NCI-H69 (cell line): ENCODE data around the gene WSB1.
"Not testable (repeated sequence)": the region's sequence is repeated elsewhere in the genome, so short reads cannot be mapped to it uniquely, and the experiment has no call there.

Experiments
- DNase-seq: peaks from one replicate; lab custom pipeline; 2025; lab: John Stamatoyannopoulos, UW

The WSB1 gene

GRCh38 chr17:27293898-27294688 is at the start of gene WSB1:
WSB1 (plus strand) TSS chr17:27294114; CDS start chr17:27294396, 282 bp downstream.
- DNase-seq, result peak; percentile 97

GRCh38 chr17:27244491-27245223 is 49.3 kb upstream of the WSB1 start:
- DNase-seq, result no peak

GRCh38 chr17:27245230-27245696 is 48.7 kb upstream of the WSB1 start:
- peak; percentile 80 for DNase-seq

GRCh38 chr17:27246537-27246936 is 47.4 kb upstream of the WSB1 start:
- DNase-seq, result no peak

GRCh38 chr17:27247071-27247957 is 46.6 kb upstream of the WSB1 start:
- peak; percentile 54 for DNase-seq

GRCh38 chr17:27247958-27248342 is 46.0 kb upstream of the WSB1 start:
- DNase-seq, result no peak

GRCh38 chr17:27250791-27251190 is 43.1 kb upstream of the WSB1 start:
- not testable (repeated sequence) for DNase-seq

GRCh38 chr17:27254802-27255201 is 39.1 kb upstream of the WSB1 start:
- DNase-seq, result not testable (repeated sequence)

GRCh38 chr17:27256225-27257030 is 37.5 kb upstream of the WSB1 start:
- DNase-seq, result no peak

GRCh38 chr17:27257031-27257357 is 36.9 kb upstream of the WSB1 start:
- DNase-seq, result no peak

GRCh38 chr17:27259356-27259755 is 34.6 kb upstream of the WSB1 start:
- no peak for DNase-seq

GRCh38 chr17:27263386-27263785 is 30.5 kb upstream of the WSB1 start:
- DNase-seq, result no peak

- no peak for DNase-seq
These were observed 29.7 kb upstream of the WSB1 start for GRCh38 chr17:27264068-27264812.

- DNase-seq, result no peak
These were observed 28.6 kb upstream of the WSB1 start for GRCh38 chr17:27265333-27265732.

- DNase-seq, result no peak
These were observed 27.7 kb upstream of the WSB1 start for GRCh38 chr17:27266228-27266627.

GRCh38 chr17:27268394-27269085 is 25.4 kb upstream of the WSB1 start:
- peak; percentile 4 for DNase-seq

- no peak for DNase-seq
These were observed 24.7 kb upstream of the WSB1 start for GRCh38 chr17:27269201-27269600.

GRCh38 chr17:27269974-27270373 is 23.9 kb upstream of the WSB1 start:
- no peak for DNase-seq

- no peak for DNase-seq
These were observed 17.2 kb upstream of the WSB1 start for GRCh38 chr17:27276653-27277156.

GRCh38 chr17:27279132-27279531 is 14.8 kb upstream of the WSB1 start:
- DNase-seq, result not testable (repeated sequence)
